GM12878 (cell line): ENCODE measurements around the gene TLNRD1. TPM values are rescaled to one million over a fixed set of nuclear protein-coding genes. Genes with fewer than 3 reads are reported as not detected.

Experiments used
- ATAC-seq: fragments of 200-7000 bp; cut with Tn5 transposase; 3 replicates; pipeline ENCODE4 v1.9.1; 2020; ENCODE audit warnings: mild to moderate bottlenecking, moderate library complexity
- BruUV-seq: library from RNA; stranded (reverse); fragments of 400-500 nt; replicated peaks from 2 replicates; lab custom pipeline; 2021; lab: Mats Ljungman, UMichigan
- CTCF ChIA-PET: fragments of 300-600 bp; sonication (Branson Sonifier 250); formaldehyde crosslinking; extraction: SDS; loops from one replicate; lab custom pipeline; 2021; ENCODE audit warnings: inconsistent platforms; lab: Yijun Ruan, JAX
- POLR2A ChIA-PET: fragments of 350-600 bp; formaldehyde crosslinking; extraction: SDS; loops from one replicate; lab custom pipeline; 2021; ENCODE audit warnings: inconsistent platforms; lab: Charles Lee
- RAD21 ChIA-PET: fragments of 300-600 bp; sonication (Branson Sonifier 250); formaldehyde crosslinking; loops from one replicate; lab custom pipeline; 2023; ENCODE audit warnings: antibody characterized with exemption; ENCODE audit not compliant: unreplicated experiment; lab: Charles Lee
- SMC1A ChIA-PET: fragments of 300-600 bp; sonication (Branson Sonifier 250); formaldehyde crosslinking; loops from one replicate; lab custom pipeline; 2023; ENCODE audit not compliant: unreplicated experiment, uncharacterized antibody; lab: Charles Lee
- DNase-seq: peaks from one replicate; pipeline ENCODE4 v3.0.0-alpha.2; 2011; ENCODE audit warnings: low read depth, low spot score
- FAIRE-seq: peaks from 3 replicates; lab custom pipeline; 2011; peaks lifted over from hg19 to GRCh38; lab: Jason Lieb, UNC
- H2AFZ ChIP-seq: 2 replicates; pipeline ENCODE4 v1.6.0; 2011; ENCODE audit warnings: low read depth, low read length, control low read depth; ENCODE audit not compliant: control insufficient read depth
- H3K27ac ChIP-seq: 2 replicates; pipeline ENCODE4 v1.5.1; 2011; ENCODE audit warnings: control low read depth; ENCODE audit not compliant: control insufficient read depth, insufficient read depth
- H3K27me3 ChIP-seq, 2 experiments: replicated peaks in 1 of 2; 2 replicates each; pipeline versions ENCODE4 v1.6.0 to v1.6.1; 2011; ENCODE audit warnings: low read length in 1 of 2; ENCODE audit not compliant: control insufficient read depth in 2 of 2, insufficient read depth in 2 of 2
- H3K36me3 ChIP-seq, 2 experiments: 2 replicates each; pipeline ENCODE4 v1.5.1; 2011; ENCODE audit warnings: low read length in 1 of 2; ENCODE audit not compliant: control insufficient read depth in 2 of 2, insufficient read depth in 2 of 2
- H3K4me1 ChIP-seq: 2 replicates; pipeline ENCODE4 v1.6.1; 2011; ENCODE audit warnings: mild to moderate bottlenecking, low read length, moderate library complexity, mixed read lengths; ENCODE audit not compliant: control insufficient read depth, insufficient read depth
- H3K4me2 ChIP-seq: 2 replicates; pipeline ENCODE4 v1.6.0; 2011; ENCODE audit warnings: control low read depth; ENCODE audit not compliant: control insufficient read depth, insufficient read depth
- H3K4me3 ChIP-seq: fragments of 200-600 bp; sonication (generic); 2 replicates; pipeline ENCODE4 v1.5.1; 2016
- H3K79me2 ChIP-seq: 2 replicates; pipeline ENCODE4 v1.6.0; 2011; ENCODE audit warnings: low read length; ENCODE audit not compliant: control insufficient read depth, insufficient read depth
- H3K9ac ChIP-seq: 2 replicates; pipeline ENCODE4 v1.8.0; 2011; ENCODE audit warnings: low read length, control low read depth, mixed read lengths; ENCODE audit not compliant: control insufficient read depth, insufficient read depth
- H3K9me3 ChIP-seq: replicated peaks from 3 replicates; pipeline ENCODE4 v1.5.1; 2011; ENCODE audit warnings: mild to moderate bottlenecking, low read length; ENCODE audit not compliant: control insufficient read depth, insufficient read depth
- H4K20me1 ChIP-seq: 2 replicates; pipeline ENCODE4 v1.6.0; 2011; ENCODE audit not compliant: control insufficient read depth, insufficient read depth
- BCL11A ChIP-seq: IDR thresholded peaks from 2 replicates; pipeline ENCODE4 v1.6.1; 2011; ENCODE audit warnings: low read depth, low read length
- CBFB ChIP-seq: IDR thresholded peaks from 2 replicates; pipeline ENCODE4 v1.6.1; 2016; ENCODE audit warnings: antibody characterized with exemption, low read depth
- JUND ChIP-seq: IDR thresholded peaks from 2 replicates; pipeline ENCODE4 v1.6.1; 2012; ENCODE audit warnings: low read depth, mild to moderate bottlenecking, low read length, improper control_type of control experiment, moderate library complexity
- NR2C1 ChIP-seq: fragments of 450-650 bp; IDR thresholded peaks from 2 replicates; pipeline ENCODE4 v1.6.1; 2017; ENCODE audit warnings: antibody characterized with exemption, mild to moderate bottlenecking, moderate library complexity
- POU2F2 ChIP-seq: IDR thresholded peaks from 3 replicates; pipeline ENCODE4 v1.6.1; 2011; ENCODE audit warnings: low read depth, mild to moderate bottlenecking, low read length, borderline replicate concordance
- RAD21 ChIP-seq: IDR thresholded peaks from 2 replicates; pipeline ENCODE4 v1.6.1; 2011; ENCODE audit warnings: mild to moderate bottlenecking, low read depth, low read length, moderate library complexity; ENCODE audit not compliant: insufficient read depth
- RELA ChIP-seq: fragments of 450-650 bp; IDR thresholded peaks from 2 replicates; pipeline ENCODE4 v1.8.0; 2014; ENCODE audit warnings: borderline replicate concordance; ENCODE audit not compliant: partially characterized antibody
- SMARCA5 ChIP-seq: fragments of 450-650 bp; IDR thresholded peaks from 2 replicates; pipeline ENCODE4 v1.6.1; 2017; ENCODE audit warnings: mild to moderate bottlenecking
- TARDBP ChIP-seq: IDR thresholded peaks from 2 replicates; pipeline ENCODE4 v1.6.1; 2016; ENCODE audit warnings: borderline replicate concordance
- WGBS: methylation state at CpG from one replicate; pipeline ENCODE4 v1.1.6; 2016; ENCODE audit warnings: low lambda C conversion rate; ENCODE audit not compliant: insufficient replicate concordance, insufficient coverage; ENCODE audit errors: missing lambda C conversion rate; 5-methylcytosine and 5-hydroxymethylcytosine counted together
- in situ Hi-C: fragments of 300-500 bp; cut with MboI; formaldehyde crosslinking; loops from 9 replicates; pipeline ENCODE4 v1.14.3; 2018; ENCODE audit warnings: mixed read lengths
- intact Hi-C: fragments of 100-400 bp; cut with micrococcal nuclease; formaldehyde crosslinking; loops from one replicate; pipeline ENCODE4 v1.14.2; 2022; ENCODE audit not compliant: unreplicated experiment
- polyA plus RNA-seq, 11 experiments: library from polyadenylated mRNA; depleted of rRNA in 4 of 11; unstranded in 6 of 11; stranded (reverse) in 5 of 11; fragments of >200 nt; fragmentation: Nextera tagmentation in 4 of 11; fragmentation: Illumina TruSeq in 1 of 11; extraction: Ambion mirVana in 4 of 11; extraction: Trizol in 1 of 11; gene quantifications; 1 replicate in 1 of 11; 2 replicates in 10 of 11; pipeline versions ENCODE4 v1.2.1 to v1.2.3, GENCODE V29; 2011 to 2016; ENCODE audit warnings: inconsistent platforms in 2 of 11, missing spikeins in 2 of 11, low read depth in 1 of 11
- total RNA-seq, 4 experiments: library from RNA; depleted of rRNA in 3 of 4; stranded (reverse); fragments of >200 nt in 3 of 4; fragmentation: Illumina TruSeq in 1 of 4; extraction: Trizol in 1 of 4; gene quantifications; 2 replicates each; pipeline versions ENCODE4 v1.2.1 to v1.2.3, GENCODE V29; 2013 to 2021
- TF ChIP-seq, protein P1 (sequence below): fragments of 150-350 bp; IDR thresholded peaks from 2 replicates; pipeline ENCODE4 v1.6.1; 2014; ENCODE audit warnings: mild to moderate bottlenecking, low read depth, low read length
- TF ChIP-seq, protein P2 (sequence below): IDR thresholded peaks from 2 replicates; pipeline ENCODE4 v1.6.1; 2011; ENCODE audit warnings: borderline replicate concordance, low read depth, mild to moderate bottlenecking, moderate library complexity, low read length; ENCODE audit not compliant: insufficient read depth, poor library complexity, severe bottlenecking
- TF ChIP-seq, protein P3 (sequence below): fragments of 450-650 bp; IDR thresholded peaks from 2 replicates; pipeline ENCODE4 v1.6.1; 2017; ENCODE audit warnings: antibody characterized with exemption, mild to moderate bottlenecking, moderate library complexity
- TF ChIP-seq, protein P4 (sequence below): fragments of 450-650 bp; IDR thresholded peaks from 2 replicates; pipeline ENCODE4 v1.6.1; 2018; ENCODE audit warnings: borderline replicate concordance, mild to moderate bottlenecking; ENCODE audit not compliant: partially characterized antibody

Gene TLNRD1
- total and polyA plus RNA-seq, 10 of the 15 experiments (the other 5 are each of a cell fraction or from before 2014, with no cell fraction given), result 2.5 to 44.8 (median 9.1) TPM

DNA sequence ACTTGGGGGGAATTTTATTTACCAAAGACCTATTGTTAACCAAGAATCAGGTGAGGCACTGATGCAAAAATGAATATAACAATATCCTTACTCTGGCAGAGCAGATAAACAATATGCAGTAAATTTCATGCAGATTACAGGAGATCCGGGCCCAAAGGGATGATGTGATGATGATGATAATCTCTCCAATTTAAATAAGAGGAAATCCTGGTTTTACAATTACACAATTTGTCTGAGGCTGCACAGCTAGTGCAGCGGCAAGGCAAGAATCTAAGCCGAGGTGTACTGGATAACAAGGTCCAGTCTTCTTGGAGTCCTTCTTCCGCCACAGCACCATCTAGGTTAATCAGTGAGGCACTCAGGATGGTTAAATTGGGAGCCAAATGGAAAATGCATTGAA lies 8.7 kb upstream of the TLNRD1 start (continued):
- TF ChIP-seq, protein P1, sequence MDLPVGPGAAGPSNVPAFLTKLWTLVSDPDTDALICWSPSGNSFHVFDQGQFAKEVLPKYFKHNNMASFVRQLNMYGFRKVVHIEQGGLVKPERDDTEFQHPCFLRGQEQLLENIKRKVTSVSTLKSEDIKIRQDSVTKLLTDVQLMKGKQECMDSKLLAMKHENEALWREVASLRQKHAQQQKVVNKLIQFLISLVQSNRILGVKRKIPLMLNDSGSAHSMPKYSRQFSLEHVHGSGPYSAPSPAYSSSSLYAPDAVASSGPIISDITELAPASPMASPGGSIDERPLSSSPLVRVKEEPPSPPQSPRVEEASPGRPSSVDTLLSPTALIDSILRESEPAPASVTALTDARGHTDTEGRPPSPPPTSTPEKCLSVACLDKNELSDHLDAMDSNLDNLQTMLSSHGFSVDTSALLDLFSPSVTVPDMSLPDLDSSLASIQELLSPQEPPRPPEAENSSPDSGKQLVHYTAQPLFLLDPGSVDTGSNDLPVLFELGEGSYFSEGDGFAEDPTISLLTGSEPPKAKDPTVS, result no peak
- TF ChIP-seq, all 136 proteins: peak for 0

DNA sequence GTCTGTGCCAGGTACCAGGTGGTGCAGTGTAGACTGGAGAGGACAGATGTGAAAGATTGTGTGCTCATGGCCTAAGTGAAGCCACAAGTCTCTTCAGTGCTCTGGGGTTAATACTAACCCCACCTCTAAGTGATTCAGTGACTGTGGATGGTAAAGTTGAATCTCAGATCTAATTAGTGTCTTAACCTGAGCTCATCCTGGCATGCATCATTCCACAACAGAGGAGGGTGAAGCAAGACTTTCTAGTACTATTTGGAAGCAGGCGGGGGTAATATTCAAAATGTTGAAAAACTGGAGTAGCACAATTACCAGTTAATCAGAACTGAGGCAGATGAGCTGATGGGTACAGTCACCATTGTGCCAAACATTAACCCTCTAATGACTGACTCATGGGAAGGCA lies 8.3 kb upstream of the TLNRD1 start:
- ChIA-PET CTCF (interaction anchor here (0.6 to 2.9 kb wide), 3 partner anchors 114 to 273 kb away, joined by 3 to 29 read pairs (median 3); no protein-coding TSS in a partner anchor), SMC1A (no interaction called here), RAD21 (no interaction called here), POLR2A (interaction anchor here (0.6 kb wide), 1 partner anchor 275 kb away, joined by 3 read pairs; no protein-coding TSS in a partner anchor)
- DNase-seq, result no peak
- no peaks in the 10 kb centered on the region for H3K4me1 ChIP-seq
- H2AFZ ChIP-seq, result no peak overlapping the region
- H4K20me1 ChIP-seq, result no peaks in the 10 kb centered on the region
- H3K79me2 ChIP-seq, result peaks cover 22% of the 10 kb centered on the region
- no peaks in the 10 kb centered on the region for H3K9me3 ChIP-seq
- no peak overlapping the region for H3K4me3 ChIP-seq
- no peak overlapping the region for H3K9ac ChIP-seq
- H3K4me2 ChIP-seq, result no peak overlapping the region
- no TSS peak for BruUV-seq
- in situ Hi-C loops, result loop anchor here (5.0 to 10.0 kb wide), 2 partner anchors 115 to 302 kb away; no protein-coding TSS in a partner anchor
- 100% methylated on average over 1 of the region's 1 CpG for WGBS
- no peak for ATAC-seq
- H3K36me3 ChIP-seq, result no peaks in the 10 kb centered on the region
- no peak for FAIRE-seq
- intact Hi-C loops, result no loop called here
- TF ChIP-seq POU2F2 (no peak), JUND (no peak), NR2C1 (no peak), RELA (no peak), BCL11A (no peak), TARDBP (no peak), SMARCA5 (no peak), CBFB (no peak), RAD21 (no peak)
- TF ChIP-seq, protein P2, sequence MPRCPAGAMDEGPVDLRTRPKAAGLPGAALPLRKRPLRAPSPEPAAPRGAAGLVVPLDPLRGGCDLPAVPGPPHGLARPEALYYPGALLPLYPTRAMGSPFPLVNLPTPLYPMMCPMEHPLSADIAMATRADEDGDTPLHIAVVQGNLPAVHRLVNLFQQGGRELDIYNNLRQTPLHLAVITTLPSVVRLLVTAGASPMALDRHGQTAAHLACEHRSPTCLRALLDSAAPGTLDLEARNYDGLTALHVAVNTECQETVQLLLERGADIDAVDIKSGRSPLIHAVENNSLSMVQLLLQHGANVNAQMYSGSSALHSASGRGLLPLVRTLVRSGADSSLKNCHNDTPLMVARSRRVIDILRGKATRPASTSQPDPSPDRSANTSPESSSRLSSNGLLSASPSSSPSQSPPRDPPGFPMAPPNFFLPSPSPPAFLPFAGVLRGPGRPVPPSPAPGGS, result no peak
- TF ChIP-seq, protein P3, sequence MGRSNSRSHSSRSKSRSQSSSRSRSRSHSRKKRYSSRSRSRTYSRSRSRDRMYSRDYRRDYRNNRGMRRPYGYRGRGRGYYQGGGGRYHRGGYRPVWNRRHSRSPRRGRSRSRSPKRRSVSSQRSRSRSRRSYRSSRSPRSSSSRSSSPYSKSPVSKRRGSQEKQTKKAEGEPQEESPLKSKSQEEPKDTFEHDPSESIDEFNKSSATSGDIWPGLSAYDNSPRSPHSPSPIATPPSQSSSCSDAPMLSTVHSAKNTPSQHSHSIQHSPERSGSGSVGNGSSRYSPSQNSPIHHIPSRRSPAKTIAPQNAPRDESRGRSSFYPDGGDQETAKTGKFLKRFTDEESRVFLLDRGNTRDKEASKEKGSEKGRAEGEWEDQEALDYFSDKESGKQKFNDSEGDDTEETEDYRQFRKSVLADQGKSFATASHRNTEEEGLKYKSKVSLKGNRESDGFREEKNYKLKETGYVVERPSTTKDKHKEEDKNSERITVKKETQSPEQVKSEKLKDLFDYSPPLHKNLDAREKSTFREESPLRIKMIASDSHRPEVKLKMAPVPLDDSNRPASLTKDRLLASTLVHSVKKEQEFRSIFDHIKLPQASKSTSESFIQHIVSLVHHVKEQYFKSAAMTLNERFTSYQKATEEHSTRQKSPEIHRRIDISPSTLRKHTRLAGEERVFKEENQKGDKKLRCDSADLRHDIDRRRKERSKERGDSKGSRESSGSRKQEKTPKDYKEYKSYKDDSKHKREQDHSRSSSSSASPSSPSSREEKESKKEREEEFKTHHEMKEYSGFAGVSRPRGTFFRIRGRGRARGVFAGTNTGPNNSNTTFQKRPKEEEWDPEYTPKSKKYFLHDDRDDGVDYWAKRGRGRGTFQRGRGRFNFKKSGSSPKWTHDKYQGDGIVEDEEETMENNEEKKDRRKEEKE, result no peak
- TF ChIP-seq, protein P4, sequence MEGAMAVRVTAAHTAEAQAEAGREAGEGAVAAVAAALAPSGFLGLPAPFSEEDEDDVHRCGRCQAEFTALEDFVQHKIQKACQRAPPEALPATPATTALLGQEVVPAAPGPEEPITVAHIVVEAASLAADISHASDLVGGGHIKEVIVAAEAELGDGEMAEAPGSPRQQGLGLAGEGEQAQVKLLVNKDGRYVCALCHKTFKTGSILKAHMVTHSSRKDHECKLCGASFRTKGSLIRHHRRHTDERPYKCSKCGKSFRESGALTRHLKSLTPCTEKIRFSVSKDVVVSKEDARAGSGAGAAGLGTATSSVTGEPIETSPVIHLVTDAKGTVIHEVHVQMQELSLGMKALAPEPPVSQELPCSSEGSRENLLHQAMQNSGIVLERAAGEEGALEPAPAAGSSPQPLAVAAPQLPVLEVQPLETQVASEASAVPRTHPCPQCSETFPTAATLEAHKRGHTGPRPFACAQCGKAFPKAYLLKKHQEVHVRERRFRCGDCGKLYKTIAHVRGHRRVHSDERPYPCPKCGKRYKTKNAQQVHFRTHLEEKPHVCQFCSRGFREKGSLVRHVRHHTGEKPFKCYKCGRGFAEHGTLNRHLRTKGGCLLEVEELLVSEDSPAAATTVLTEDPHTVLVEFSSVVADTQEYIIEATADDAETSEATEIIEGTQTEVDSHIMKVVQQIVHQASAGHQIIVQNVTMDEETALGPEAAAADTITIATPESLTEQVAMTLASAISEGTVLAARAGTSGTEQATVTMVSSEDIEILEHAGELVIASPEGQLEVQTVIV, result no peak
- no peaks in the 10 kb centered on the region for H3K27me3 ChIP-seq
- no peak overlapping the region for H3K27ac ChIP-seq
